HPDE6-E6E7 (cell line): Measurements from ENCODE around the gene SMIM10.
"Not testable (repeated sequence)": the region's sequence is repeated elsewhere in the genome, so short reads cannot be mapped to it uniquely, and the experiment has no call there.

Experiments
- DNase-seq: peaks from one replicate; pipeline ENCODE4 v3.0.0; 2011; ENCODE audit warnings: missing footprints; ENCODE audit errors: extremely low spot score

Gene SMIM10

GRCh38 chrX:134990801-134991481 lies at the start of gene SMIM10:
TSS of gene SMIM10 (plus strand) at chrX:134990991. CDS start at chrX:134991096, 105 bp downstream.
- DNase-seq: peak; percentile 16

- not testable (repeated sequence) for DNase-seq
Observed at GRCh38 chrX:134946364-134946763, 44.4 kb upstream of the SMIM10 start.

- DNase-seq: no peak
Observed at GRCh38 chrX:134948333-134949241, 42.2 kb upstream of the SMIM10 start.

DNA sequence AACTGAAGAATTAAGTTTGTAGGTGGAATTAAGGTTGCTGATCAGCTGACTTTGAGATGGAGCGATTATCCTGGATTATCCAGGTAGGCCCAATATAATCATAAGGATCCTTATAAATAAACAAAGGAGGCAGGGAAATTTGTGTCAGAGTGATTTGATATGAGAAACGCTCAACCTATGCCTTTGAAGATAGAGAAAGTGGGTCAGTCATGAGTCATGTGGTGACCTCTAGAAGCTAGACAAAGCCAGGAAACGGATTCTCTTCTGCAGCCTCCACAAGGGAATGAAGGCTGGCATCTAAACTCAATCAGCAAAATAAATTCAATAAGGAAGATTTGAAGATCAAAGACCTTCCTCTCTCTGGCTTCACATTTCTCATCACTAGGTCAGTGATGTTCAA lies 41.5 kb upstream of the SMIM10 start:
- no peak for DNase-seq

DNA sequence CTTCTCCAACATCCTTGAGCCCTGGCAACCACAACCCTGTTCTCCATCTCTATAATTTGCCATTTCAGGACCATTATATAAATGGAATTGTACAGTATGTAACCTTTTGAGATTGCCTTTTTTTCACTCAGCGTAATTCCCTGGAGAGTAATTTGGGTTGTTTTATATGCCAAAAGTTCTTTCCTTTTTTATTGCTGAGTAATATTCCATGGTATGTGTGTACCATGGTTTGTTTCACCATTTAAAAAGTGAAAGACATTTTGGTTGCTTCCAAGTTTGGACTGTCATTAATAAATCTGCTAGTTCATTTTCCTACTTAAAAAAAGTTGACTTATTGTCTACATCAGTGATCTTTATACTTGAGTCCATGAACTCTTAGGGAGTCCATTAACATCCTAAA lies 33.0 kb upstream of the SMIM10 start:
- no peak for DNase-seq

- not testable (repeated sequence) for DNase-seq
Observed at GRCh38 chrX:134960366-134960765, 30.4 kb upstream of the SMIM10 start.

- no peak for DNase-seq
Observed at GRCh38 chrX:134963041-134963440, 27.8 kb upstream of the SMIM10 start.

DNA sequence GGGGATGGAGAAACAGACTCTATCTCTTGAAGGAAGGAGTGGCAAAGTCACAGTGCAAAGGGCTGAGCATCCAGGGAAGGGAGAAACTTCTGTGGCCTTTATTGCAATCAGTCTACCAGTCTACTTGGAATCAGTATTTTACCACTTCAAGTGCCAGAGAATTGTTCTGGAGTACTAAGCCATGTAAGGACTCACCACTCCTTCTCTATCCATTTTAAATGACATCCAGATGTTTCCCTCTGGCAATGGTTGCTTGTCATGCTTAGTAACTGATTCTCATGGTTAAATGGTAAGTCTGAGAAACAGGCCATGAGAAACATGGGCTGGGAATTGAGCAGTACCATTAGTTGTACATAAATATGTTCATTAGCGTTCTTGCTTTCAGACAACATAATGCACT lies 21.1 kb upstream of the SMIM10 start:
- DNase-seq: no peak

DNA sequence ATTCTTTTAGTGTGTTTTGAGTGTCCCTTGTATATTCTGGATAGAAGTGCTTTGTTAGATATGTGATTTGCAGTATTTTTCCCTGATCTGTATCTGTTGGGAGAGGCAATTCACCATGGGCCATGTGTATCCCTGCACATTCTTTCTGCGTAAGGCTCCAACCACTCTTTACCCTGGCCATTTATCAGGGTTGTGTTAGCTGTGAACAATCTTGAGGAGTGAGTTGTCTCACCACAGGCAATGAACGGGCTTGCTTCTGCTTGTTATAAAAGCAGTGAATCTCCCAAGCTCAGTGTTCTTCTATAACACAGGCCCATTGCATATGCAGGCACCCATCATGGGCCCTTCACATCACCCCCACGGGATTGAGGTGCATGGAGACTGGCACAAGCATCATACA lies 18.9 kb upstream of the SMIM10 start:
- no peak for DNase-seq

- DNase-seq: no peak
Observed at GRCh38 chrX:134975516-134975915, 15.3 kb upstream of the SMIM10 start.

DNA sequence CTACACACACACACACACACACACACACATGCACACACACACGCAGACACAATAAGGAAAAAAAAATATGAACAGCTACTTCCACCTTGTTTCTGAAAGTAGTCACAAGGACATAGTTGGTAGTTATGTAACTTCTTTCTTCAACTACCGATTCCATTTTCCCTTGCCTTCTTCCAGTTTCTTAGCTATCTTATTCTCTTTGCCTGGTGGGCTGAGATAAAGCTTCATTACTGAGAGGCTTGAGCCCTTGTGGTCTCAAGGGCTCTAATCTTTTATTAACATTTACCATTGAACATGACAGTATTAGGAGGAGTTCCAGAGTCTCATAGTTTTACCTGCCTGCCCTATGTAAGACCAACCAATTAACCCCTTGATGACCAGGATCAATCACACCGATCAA lies 8.9 kb upstream of the SMIM10 start:
- no peak for DNase-seq

GRCh38 chrX:134982748-134983147 lies 8.0 kb upstream of the SMIM10 start:
- no peak for DNase-seq

GRCh38 chrX:134985479-134985878 lies 5.3 kb upstream of the SMIM10 start:
- no peak for DNase-seq

GRCh38 chrX:134990475-134990800 lies 353 bp upstream of the SMIM10 start:
- no peak for DNase-seq

DNA sequence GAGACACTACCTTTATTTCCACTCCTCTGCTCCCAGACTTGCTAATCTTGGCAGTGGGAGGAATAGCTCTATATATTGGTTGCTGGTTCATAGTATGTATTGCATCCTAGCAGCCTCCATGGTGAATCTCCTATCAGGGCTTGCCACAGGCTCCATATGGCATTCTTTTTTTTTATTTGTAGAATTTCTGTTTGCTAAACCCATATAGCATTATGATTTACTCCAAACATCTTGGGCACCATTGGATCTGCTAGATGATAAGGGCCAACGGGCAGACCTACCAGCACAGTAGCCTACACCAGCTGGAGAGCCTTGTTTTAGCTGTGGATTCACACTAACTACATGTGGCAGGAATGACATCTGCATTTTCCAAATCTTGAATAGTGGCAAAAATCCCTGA lies 6.9 kb downstream of the SMIM10 start:
- no peak for DNase-seq

GRCh38 chrX:134998246-134998645 lies 7.5 kb downstream of the SMIM10 start:
- DNase-seq: no peak

DNA sequence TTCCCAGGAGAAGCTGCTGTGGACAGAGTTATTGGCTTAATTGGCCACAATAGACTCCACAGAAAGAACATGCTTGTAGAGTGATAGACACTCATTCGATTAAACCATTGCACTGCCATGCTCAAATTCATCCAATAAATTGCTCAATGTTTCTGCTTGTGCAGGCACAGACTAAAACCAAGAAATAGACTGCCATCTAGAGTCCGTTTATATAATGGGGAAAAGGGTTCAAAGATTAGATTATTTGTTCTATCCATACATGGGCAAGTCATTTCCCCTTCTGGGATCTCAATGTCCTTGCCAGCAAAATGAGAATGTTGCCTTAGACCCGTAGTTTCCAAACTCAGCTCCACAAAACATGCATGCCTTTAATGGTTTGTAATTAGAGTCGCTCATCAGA lies 8.7 kb downstream of the SMIM10 start:
- DNase-seq: peak; percentile 7

DNA sequence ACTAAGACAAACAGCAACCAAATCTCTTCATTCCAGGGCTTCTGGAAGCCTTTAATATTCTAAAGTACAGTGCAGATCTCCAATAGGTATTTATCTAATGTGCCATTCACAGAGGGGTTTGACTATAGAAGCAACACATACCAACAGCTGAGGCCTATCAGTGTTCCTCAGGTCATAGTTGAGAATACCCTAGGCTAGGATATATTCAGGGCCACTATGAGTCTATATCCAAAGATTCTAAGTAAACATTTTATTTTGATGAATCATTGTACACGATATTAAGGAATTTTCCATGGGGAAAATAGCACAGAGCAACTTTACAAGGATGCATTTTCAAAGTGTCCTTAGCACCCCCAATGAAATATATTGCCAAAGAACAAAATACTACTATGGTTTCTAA lies 9.7 kb downstream of the SMIM10 start:
- no peak for DNase-seq

DNA sequence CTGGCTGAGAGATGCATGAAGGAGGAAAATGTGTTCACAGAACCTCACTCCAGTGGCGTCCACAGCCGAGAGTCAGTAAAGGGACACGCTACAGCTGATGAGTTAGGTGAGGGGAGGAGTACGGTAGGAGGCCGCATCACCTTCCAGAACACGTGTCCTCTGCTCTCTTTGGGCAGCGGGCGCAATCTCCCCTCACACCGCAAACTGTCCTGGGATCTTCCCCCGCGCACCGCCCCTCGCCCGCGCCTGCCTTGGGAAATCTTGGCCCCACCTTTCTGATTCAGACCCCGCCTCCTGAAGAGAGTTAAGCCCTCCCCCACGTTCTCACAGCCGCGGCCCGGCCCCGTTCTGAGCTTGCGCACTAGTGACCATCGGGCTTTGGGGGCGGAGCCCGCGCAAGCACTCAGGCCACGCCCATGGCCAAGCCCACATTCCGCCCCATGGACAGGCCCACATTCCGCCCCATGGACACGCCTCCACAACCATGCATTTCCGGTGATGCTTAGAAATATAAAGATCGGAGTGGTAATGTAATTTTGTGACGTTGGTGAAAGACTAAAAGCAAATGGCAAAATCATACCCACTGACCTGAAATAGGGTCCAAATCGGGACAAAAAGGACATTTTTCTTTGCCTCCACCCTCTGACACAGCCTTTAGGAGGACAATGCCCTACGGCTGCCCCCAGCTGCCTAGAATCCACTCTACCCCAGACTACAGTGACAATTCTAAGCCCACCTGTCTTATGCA lies 13.3 kb downstream of the SMIM10 start:
- DNase-seq: peak; percentile 57

DNA sequence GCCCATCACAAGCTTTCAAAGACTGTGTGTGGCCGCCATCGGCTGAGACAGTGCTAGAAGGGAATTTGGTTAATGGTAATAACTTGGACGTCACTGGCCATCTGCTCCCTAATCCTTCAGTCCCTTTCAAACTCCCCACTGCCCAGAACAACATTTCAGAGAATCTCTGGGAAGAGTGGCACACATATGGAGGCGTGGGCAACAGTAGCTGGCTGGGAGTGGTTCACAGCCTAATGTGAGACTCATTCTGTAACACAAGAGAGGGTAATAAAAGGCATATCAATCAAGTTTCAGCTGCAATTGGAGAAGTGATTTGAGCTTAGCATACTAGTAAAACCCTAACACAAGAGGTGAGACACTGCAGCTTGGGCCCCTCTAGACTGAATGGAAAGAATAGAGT lies 15.4 kb downstream of the SMIM10 start:
- no peak for DNase-seq

GRCh38 chrX:135009057-135009610 lies 18.3 kb downstream of the SMIM10 start:
- DNase-seq: no peak

DNA sequence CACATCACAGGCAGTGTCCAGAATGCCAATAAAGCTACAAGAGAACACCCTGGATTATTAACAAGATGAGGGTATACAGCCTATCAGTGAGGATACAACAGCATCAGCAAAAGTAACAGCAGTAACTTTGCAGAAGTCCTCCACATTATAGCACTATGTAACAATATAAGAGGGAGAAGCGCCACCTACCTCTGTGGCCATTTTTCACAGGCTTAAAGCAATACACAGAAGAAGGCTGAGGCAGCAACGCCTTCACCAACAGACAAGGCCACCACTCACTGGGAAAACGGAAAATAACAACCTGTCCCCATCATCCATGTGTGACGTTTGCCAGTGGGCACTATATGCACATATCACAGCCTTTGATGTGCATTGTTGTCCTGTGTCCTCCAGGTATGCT lies 19.0 kb downstream of the SMIM10 start:
- no peak for DNase-seq
